Spleen (tissue), 11 donors: ENCODE measurements around the gene EGFR. TPM values are rescaled to one million over a fixed set of nuclear protein-coding genes. Genes with fewer than 3 reads are reported as not detected.

Source experiments
- DNase-seq: peaks from one replicate; pipeline ENCODE4 v3.0.0-alpha.2; 2020
- H3K27ac ChIP-seq, 8 donors: fragments of 200-600 bp; sonication (generic) in 7 of 8; 1 replicate in 4 of 8; 2 replicates in 4 of 8; pipeline versions ENCODE4 v1.5.0 to v1.8.0; 2016 to 2021; ENCODE audit warnings: inconsistent platforms in 4 of 8, mild to moderate bottlenecking in 4 of 8, moderate library complexity in 1 of 8
- H3K27me3 ChIP-seq, 7 donors: fragments of 200-600 bp; sonication (generic) in 6 of 7; replicated peaks in 1 of 7; 1 replicate in 4 of 7; 2 replicates in 3 of 7; pipeline versions ENCODE4 v1.5.0 to v1.8.0; 2016 to 2021; ENCODE audit warnings: inconsistent platforms in 3 of 7, mild to moderate bottlenecking in 1 of 7
- H3K36me3 ChIP-seq, 6 donors: fragments of 200-600 bp; sonication (generic) in 5 of 6; 1 replicate in 4 of 6; 2 replicates in 2 of 6; pipeline versions ENCODE4 v1.5.0 to v1.8.0; 2016 to 2021; ENCODE audit warnings: inconsistent platforms in 2 of 6
- H3K4me1 ChIP-seq, 6 donors: fragments of 200-600 bp; sonication (generic) in 5 of 6; 1 replicate in 3 of 6; 2 replicates in 3 of 6; pipeline versions ENCODE4 v1.5.0 to v1.8.0; 2016 to 2021; ENCODE audit warnings: inconsistent platforms in 3 of 6
- H3K4me3 ChIP-seq, 8 donors: fragments of 200-600 bp; sonication (generic) in 7 of 8; 1 replicate in 4 of 8; 2 replicates in 4 of 8; pipeline versions ENCODE4 v1.5.0 to v1.8.0; 2016 to 2021; ENCODE audit warnings: inconsistent platforms in 4 of 8, mild to moderate bottlenecking in 4 of 8, moderate library complexity in 2 of 8
- H3K9me3 ChIP-seq, 8 donors: fragments of 200-600 bp; sonication (generic) in 7 of 8; 1 replicate in 4 of 8; 2 replicates in 4 of 8; pipeline versions ENCODE4 v1.5.0 to v1.8.0; 2016 to 2021; ENCODE audit warnings: inconsistent platforms in 4 of 8
- CTCF ChIP-seq, 11 experiments: fragments of 200-600 bp in 7 of 11; fragments of 450-650 bp in 4 of 11; sonication (generic) in 4 of 11; IDR thresholded peaks in 8 of 11; conservative IDR thresholded peaks in 3 of 11; 1 replicate in 7 of 11; 2 replicates in 4 of 11; pipeline versions ENCODE4 v1.4.0 to v1.8.0; 2016 to 2021; ENCODE audit warnings: antibody characterized with exemption in 11 of 11, inconsistent platforms in 4 of 11, mild to moderate bottlenecking in 1 of 11
- POLR2A ChIP-seq, 3 donors: fragments of 450-650 bp; IDR thresholded peaks; one replicate each; pipeline ENCODE4 v1.5.1; 2017; ENCODE audit warnings: antibody characterized with exemption in 3 of 3, mild to moderate bottlenecking in 1 of 3
- POLR2AphosphoS5 ChIP-seq, 3 donors: sonication (generic); formaldehyde crosslinking; IDR thresholded peaks; one replicate each; pipeline ENCODE4 v1.5.1; 2017; ENCODE audit warnings: antibody characterized with exemption in 3 of 3
- WGBS, 5 donors: extraction: QIAGEN DNeasy Blood & Tissue Kit in 3 of 5; methylation state at CpG; one replicate each; pipeline versions ENCODE4 v1.1.5 to v1.1.7; 2013 to 2018; 5-methylcytosine and 5-hydroxymethylcytosine counted together
- intact Hi-C: fragments of 100-400 bp; cut with DNase I; formaldehyde crosslinking; loops from one replicate; pipeline ENCODE4 v1.15.0; 2023; ENCODE audit warnings: low total_unique reads
- polyA plus RNA-seq, 3 donors: library from polyadenylated mRNA; stranded (reverse); fragments of 200-250 nt; gene quantifications; one replicate each; pipeline ENCODE4 v1.2.1, GENCODE V29; 2013
- total RNA-seq, 7 donors: library from RNA; depleted of rRNA in 3 of 7; stranded (reverse); fragments of >200 nt in 3 of 7; fragmentation: NEBNext Ultra II Directional in 4 of 7; extraction: Animal tissue kit (Norgen Biotek cat#: 25700) in 4 of 7; gene quantifications; one replicate each; pipeline versions ENCODE4 v1.1.0 to v1.2.1, GENCODE V29; 2016 to 2021
- donor health status: healthy with polysubstance abuse.
- donor health status: DM: no; HTN: no; CAD: no; lungs with moderate emphysema.
- donor health status: DM: no; HTN: no; CAD: no.
- donor health status: Bipolar disorder and iron deficiency.
- donor health status: healthy.
- donor health status: DM: no; HTN: no; CAD: no.
- donor health status: DM: yes; HTN: yes; CAD: no.

Gene EGFR
- total and polyA plus RNA-seq, 10 donors, result 1.1 to 35.2 (median 24.5) TPM

- 89 to 95% (median 92%) methylated on average over 34 of the region's 34 CpGs for WGBS, 5 donors
- Histone ChIP-seq H3K36me3 (no peaks in the 10 kb centered on the region), H3K27me3 (peaks cover 0 to 3% (median 0%) of the 10 kb centered on the region in 7 donors), H3K4me1 (peaks cover 0 to 46% (median 24%) of the 10 kb centered on the region in 6 donors), H3K4me3 (no peak overlapping the region), H3K27ac (no peak overlapping the region), H3K9me3 (no peaks in the 10 kb centered on the region)
- intact Hi-C loops, result no loop called here
- no peak for DNase-seq
- TF ChIP-seq POLR2AphosphoS5 (IDR thresholded peaks at IDR 0.05), result no peak
- no peak for TF ChIP-seq POLR2A (IDR thresholded peaks at IDR 0.05)
- TF ChIP-seq CTCF (IDR thresholded peaks at IDR 0.05 in 8 of 11, conservative IDR thresholded peaks at IDR 0.05 in 3 of 11), result no peak
Observed at GRCh38 chr7:55077561-55078410, 59.0 kb downstream of the EGFR start.

GRCh38 chr7:55078465-55079372 lies 59.9 kb downstream of the EGFR start:
- Histone ChIP-seq H3K9me3 (no peaks in the 10 kb centered on the region), H3K4me3 (no peak overlapping the region), H3K27me3 (peaks cover 0 to 7% (median 0%) of the 10 kb centered on the region in 7 donors), H3K36me3 (no peaks in the 10 kb centered on the region), H3K4me1 (peaks cover 0 to 37% (median 15%) of the 10 kb centered on the region in 6 donors), H3K27ac (no peak overlapping the region)
- TF ChIP-seq POLR2A (IDR thresholded peaks at IDR 0.05), result no peak
- no peak for TF ChIP-seq POLR2AphosphoS5 (IDR thresholded peaks at IDR 0.05)
- TF ChIP-seq CTCF (IDR thresholded peaks at IDR 0.05 in 8 of 11, conservative IDR thresholded peaks at IDR 0.05 in 3 of 11), result no peak
- intact Hi-C loops, result no loop called here
- no peak for DNase-seq
- WGBS, 5 donors, result 82 to 85% (median 84%) methylated on average over 40 to 42 of the region's 42 CpGs

- no peak overlapping the region for H3K4me3 ChIP-seq
- no peak overlapping the region for H3K27ac ChIP-seq
- peaks cover 0 to 19% (median 0%) of the 10 kb centered on the region in 7 donors for H3K27me3 ChIP-seq
- peaks cover 0 to 25% (median 3%) of the 10 kb centered on the region in 6 donors for H3K4me1 ChIP-seq
- TF ChIP-seq CTCF (IDR thresholded peaks at IDR 0.05 in 8 of 11, conservative IDR thresholded peaks at IDR 0.05 in 3 of 11) (no peak), POLR2AphosphoS5 (IDR thresholded peaks at IDR 0.05) (no peak), POLR2A (IDR thresholded peaks at IDR 0.05) (no peak)
- DNase-seq, result no peak
- H3K36me3 ChIP-seq, result no peaks in the 10 kb centered on the region
- H3K9me3 ChIP-seq, result no peaks in the 10 kb centered on the region
- intact Hi-C loops, result no loop called here
Observed at GRCh38 chr7:55080000-55080623, 61.3 kb downstream of the EGFR start.
